Gastroesophageal sphincter (tissue), 4 donors: Measurements from ENCODE around the gene KIF5C. TPM values are rescaled to one million over a fixed set of nuclear protein-coding genes. Genes with fewer than 3 reads are reported as not detected.

Experiments used
- ATAC-seq: fragments of 150-250 bp; one replicate; pipeline ENCODE4 v1.9.1; 2016; ENCODE audit warnings: mild to moderate bottlenecking, moderate library complexity
- H3K27ac ChIP-seq, 4 donors: fragments of 200-600 bp; sonication (generic) in 3 of 4; 1 replicate in 3 of 4; 2 replicates in 1 of 4; pipeline ENCODE4 v1.5.1; 2016 to 2019
- H3K27me3 ChIP-seq: fragments of 200-600 bp; sonication (generic); one replicate; pipeline ENCODE4 v1.5.1; 2019
- H3K36me3 ChIP-seq, 2 donors: fragments of 200-600 bp; sonication (generic); one replicate each; pipeline ENCODE4 v1.5.1; 2019; ENCODE audit warnings: control low read depth in 1 of 2
- H3K4me1 ChIP-seq, 3 donors: fragments of 200-600 bp; sonication (generic); 1 replicate in 2 of 3; 2 replicates in 1 of 3; pipeline ENCODE4 v1.5.1; 2016 to 2019; ENCODE audit warnings: control low read depth in 2 of 3
- H3K4me3 ChIP-seq, 2 donors: fragments of 200-600 bp; sonication (generic); one replicate each; pipeline ENCODE4 v1.5.1; 2019; ENCODE audit warnings: mild to moderate bottlenecking in 1 of 2, moderate library complexity in 1 of 2
- H3K9me3 ChIP-seq, 3 donors: fragments of 200-600 bp; sonication (generic); one replicate each; pipeline ENCODE4 v1.5.1; 2017 to 2019; ENCODE audit warnings: control low read depth in 2 of 3
- CTCF ChIP-seq, 4 experiments: fragments of 200-600 bp in 2 of 4; fragments of 450-650 bp in 2 of 4; sonication (generic) in 1 of 4; IDR thresholded peaks; one replicate each; pipeline ENCODE4 v1.5.1; 2017 to 2019; ENCODE audit warnings: antibody characterized with exemption in 4 of 4, mild to moderate bottlenecking in 2 of 4, moderate library complexity in 2 of 4
- EP300 ChIP-seq: sonication (generic); formaldehyde crosslinking; IDR thresholded peaks from one replicate; pipeline ENCODE4 v1.6.1; 2017; ENCODE audit warnings: antibody characterized with exemption, mild to moderate bottlenecking
- POLR2A ChIP-seq, 2 donors: fragments of 450-650 bp; IDR thresholded peaks; one replicate each; pipeline ENCODE4 v1.6.1; 2017; ENCODE audit warnings: antibody characterized with exemption in 2 of 2, mild to moderate bottlenecking in 2 of 2, moderate library complexity in 1 of 2
- POLR2AphosphoS5 ChIP-seq: sonication (generic); formaldehyde crosslinking; IDR thresholded peaks from one replicate; pipeline ENCODE4 v1.6.1; 2017; ENCODE audit warnings: antibody characterized with exemption
- WGBS, 2 donors: methylation state at CpG; one replicate each; pipeline ENCODE4 v1.1.5; 2018; ENCODE audit warnings: low coverage in 1 of 2; 5-methylcytosine and 5-hydroxymethylcytosine counted together
- total RNA-seq, 4 donors: library from RNA; depleted of rRNA; stranded (reverse); fragments of >200 nt; gene quantifications; one replicate each; pipeline ENCODE4 v1.1.0, GENCODE V29; 2016

The KIF5C gene
- total RNA-seq, 4 donors from 2014 or later: 3.3 to 6.6 (median 4.5) TPM

DNA sequence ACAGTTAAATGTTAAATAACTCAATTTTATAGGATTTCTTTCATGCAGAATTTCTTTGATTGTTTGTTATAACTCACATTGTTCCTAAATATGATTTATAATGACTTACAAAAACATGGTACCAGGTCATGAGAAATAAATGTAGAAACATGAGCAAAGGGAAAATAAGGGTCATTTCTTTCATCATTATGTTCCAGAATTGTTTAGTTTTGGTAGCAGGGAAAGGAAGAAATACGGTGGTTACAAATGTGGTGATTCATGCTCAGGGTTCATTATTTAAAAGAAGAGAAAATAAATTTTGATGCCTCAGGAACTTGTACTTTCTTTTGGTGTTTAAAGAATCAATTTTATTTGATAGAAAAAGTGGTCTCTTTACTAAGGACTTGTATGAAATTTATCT is 167.9 kb downstream of the KIF5C start:
- no peak for ATAC-seq
- TF ChIP-seq POLR2AphosphoS5 (no peak), CTCF (IDR thresholded peaks at IDR 0.05) (no peak), POLR2A (IDR thresholded peaks at IDR 0.05) (no peak), EP300 (no peak)
- H3K9me3 ChIP-seq: peaks cover 0 to 29% (median 0%) of the 10 kb centered on the region in 3 donors
- H3K27me3 ChIP-seq: peaks cover 32% of the 10 kb centered on the region
- no peak overlapping the region for H3K4me3 ChIP-seq
- H3K4me1 ChIP-seq: peaks cover 0 to 10% (median 0%) of the 10 kb centered on the region in 3 donors
- no peak overlapping the region for H3K27ac ChIP-seq
- no peaks in the 10 kb centered on the region for H3K36me3 ChIP-seq
- 8 to 32% methylated on average over 1 of the region's 1 CpG for WGBS, 2 donors

DNA sequence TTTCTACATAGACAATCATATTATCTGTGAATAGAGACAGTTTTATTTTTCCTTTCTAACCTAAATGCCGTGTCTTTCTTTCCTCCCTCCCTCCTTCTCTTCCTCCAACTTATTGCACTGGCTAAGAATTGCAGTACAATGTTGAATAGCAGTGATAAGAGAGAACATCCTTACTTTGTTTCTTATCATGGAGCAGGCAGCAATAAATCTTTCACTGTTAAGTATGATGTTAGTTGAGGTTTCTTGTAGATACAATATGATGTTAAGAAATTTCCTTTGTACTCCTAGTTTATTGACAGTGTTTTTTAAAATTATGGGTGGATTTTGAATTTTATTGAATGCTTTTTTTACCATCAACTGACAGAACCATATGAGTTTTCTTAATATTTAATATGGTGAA is 169.5 kb downstream of the KIF5C start:
- Histone ChIP-seq H3K27me3 (peaks cover 16% of the 10 kb centered on the region), H3K4me1 (no peaks in the 10 kb centered on the region), H3K4me3 (no peak overlapping the region), H3K27ac (no peak overlapping the region), H3K36me3 (no peaks in the 10 kb centered on the region), H3K9me3 (peaks cover 0 to 33% (median 0%) of the 10 kb centered on the region in 3 donors)
- ATAC-seq: no peak
- 58 to 90% methylated on average over 1 of the region's 1 CpG for WGBS, 2 donors
- TF ChIP-seq POLR2A (IDR thresholded peaks at IDR 0.05) (no peak), POLR2AphosphoS5 (no peak), CTCF (IDR thresholded peaks at IDR 0.05) (no peak), EP300 (no peak)

DNA sequence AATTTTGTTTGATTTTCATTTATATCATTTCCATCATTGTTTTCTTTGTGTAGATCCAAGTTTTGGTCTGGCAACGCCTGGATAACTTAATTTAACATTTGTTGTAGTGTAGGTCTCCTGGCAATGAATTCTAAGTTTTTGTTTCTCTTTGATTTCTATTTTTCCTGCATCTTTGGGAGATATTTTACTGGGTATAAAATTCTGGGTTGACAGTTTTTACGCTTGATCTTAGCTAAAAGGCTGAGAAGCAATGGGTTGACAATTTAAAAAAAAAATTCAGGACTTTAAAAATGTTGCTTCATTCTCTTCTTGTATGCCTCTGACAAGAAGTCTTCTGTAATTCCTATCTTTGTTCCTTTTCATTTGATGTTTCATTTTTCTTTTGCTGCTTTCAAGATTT is 172.1 kb downstream of the KIF5C start:
- no peak overlapping the region for H3K27ac ChIP-seq
- H3K9me3 ChIP-seq: peaks cover 0 to 33% (median 0%) of the 10 kb centered on the region in 3 donors
- H3K4me1 ChIP-seq: no peaks in the 10 kb centered on the region
- TF ChIP-seq CTCF (IDR thresholded peaks at IDR 0.05) (no peak), EP300 (no peak), POLR2A (IDR thresholded peaks at IDR 0.05) (no peak)
- no peaks in the 10 kb centered on the region for H3K27me3 ChIP-seq
- no peak overlapping the region for H3K4me3 ChIP-seq
- ATAC-seq: no peak
- H3K36me3 ChIP-seq: no peaks in the 10 kb centered on the region
- 91 to 94% methylated on average over 2 of the region's 2 CpGs for WGBS, 2 donors

- H3K27ac ChIP-seq: no peak overlapping the region
- H3K4me3 ChIP-seq: no peak overlapping the region
- no peaks in the 10 kb centered on the region for H3K36me3 ChIP-seq
- TF ChIP-seq EP300 (no peak), POLR2A (IDR thresholded peaks at IDR 0.05) (no peak), CTCF (IDR thresholded peaks at IDR 0.05) (no peak), POLR2AphosphoS5 (no peak)
- no peak for ATAC-seq
- H3K27me3 ChIP-seq: no peaks in the 10 kb centered on the region
- no peaks in the 10 kb centered on the region for H3K4me1 ChIP-seq
- 75 to 90% methylated on average over 2 of the region's 2 CpGs for WGBS, 2 donors
- peaks cover 0 to 33% (median 0%) of the 10 kb centered on the region in 3 donors for H3K9me3 ChIP-seq
Observed at GRCh38 chr2:149049142-149049541, 174.1 kb downstream of the KIF5C start.

DNA sequence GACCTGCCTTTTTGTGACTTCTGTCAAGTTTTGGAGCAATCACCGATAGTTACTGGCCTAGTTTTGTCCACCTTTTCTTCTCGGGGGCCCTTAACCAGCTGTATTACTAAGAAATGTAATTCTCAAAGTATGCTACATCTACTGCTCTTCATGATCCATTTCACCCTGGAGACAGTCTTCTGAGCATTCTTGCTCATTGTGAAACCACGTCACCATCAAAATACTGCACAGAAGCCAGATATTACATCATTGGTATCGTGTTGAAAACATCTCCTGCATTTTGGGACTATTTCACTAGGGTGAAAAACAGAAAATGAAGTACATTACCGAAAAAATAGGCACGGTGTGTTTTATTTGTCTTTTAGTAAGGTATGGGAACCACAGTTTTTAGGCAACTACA is 175.2 kb downstream of the KIF5C start:
- Histone ChIP-seq H3K27me3 (no peaks in the 10 kb centered on the region), H3K4me1 (no peaks in the 10 kb centered on the region), H3K27ac (no peak overlapping the region), H3K36me3 (no peaks in the 10 kb centered on the region), H3K4me3 (no peak overlapping the region), H3K9me3 (peaks cover 0 to 27% (median 0%) of the 10 kb centered on the region in 3 donors)
- 46 to 67% methylated on average over 5 to 6 of the region's 6 CpGs for WGBS, 2 donors
- peak; percentile 50 for ATAC-seq
- no peak for TF ChIP-seq POLR2A (IDR thresholded peaks at IDR 0.05)
- no peak for TF ChIP-seq POLR2AphosphoS5
- TF ChIP-seq CTCF (IDR thresholded peaks at IDR 0.05): no peak
- no peak for TF ChIP-seq EP300
